Glutamatergic neuron (in vitro differentiated cells): Measurements from ENCODE around the gene OR2Z1. TPM values are rescaled to one million over a fixed set of nuclear protein-coding genes. Genes with fewer than 3 reads are reported as not detected.
"Not testable (repeated sequence)": the region's sequence is repeated elsewhere in the genome, so short reads cannot be mapped to it uniquely, and the experiment has no call there.

Experiments
- DNase-seq: peaks from one replicate; pipeline ENCODE4 v3.0.0; 2022
- H3K27ac Mint-ChIP-seq: one replicate; pipeline ENCODE4 v1.8.0; 2020; ENCODE audit warnings: mild to moderate bottlenecking, mixed read lengths, inconsistent platforms; ENCODE audit not compliant: unreplicated experiment
- H3K27me3 Mint-ChIP-seq: one replicate; pipeline ENCODE4 v1.8.0; 2020; ENCODE audit warnings: mild to moderate bottlenecking, moderate library complexity, mixed read lengths, inconsistent platforms; ENCODE audit not compliant: unreplicated experiment
- H3K36me3 Mint-ChIP-seq: one replicate; pipeline ENCODE4 v1.8.0; 2020; ENCODE audit warnings: mild to moderate bottlenecking, mixed read lengths, inconsistent platforms; ENCODE audit not compliant: unreplicated experiment
- H3K4me1 Mint-ChIP-seq: one replicate; pipeline ENCODE4 v1.8.0; 2020; ENCODE audit warnings: mild to moderate bottlenecking, low read depth, mixed read lengths, inconsistent platforms; ENCODE audit not compliant: unreplicated experiment
- H3K4me3 Mint-ChIP-seq: one replicate; pipeline ENCODE4 v1.8.0; 2020; ENCODE audit warnings: mild to moderate bottlenecking, mixed read lengths, inconsistent platforms; ENCODE audit not compliant: unreplicated experiment
- H3K9me3 Mint-ChIP-seq: one replicate; pipeline ENCODE4 v1.8.0; 2020; ENCODE audit warnings: mild to moderate bottlenecking, moderate library complexity, mixed read lengths, inconsistent platforms; ENCODE audit not compliant: unreplicated experiment
- total RNA-seq: library from RNA; stranded (reverse); fragmentation: NEBNext Ultra II Directional; extraction: Animal tissue kit (Norgen Biotek cat#: 25700); gene quantifications from one replicate; pipeline ENCODE4 v1.2.1, GENCODE V29; 2021; ENCODE audit not compliant: unreplicated experiment
- TF ChIP-seq, protein P1 (sequence below): fragments of 200-600 bp; sonication (generic); IDR thresholded peaks from one replicate; pipeline ENCODE4 v1.5.0; 2021; ENCODE audit not compliant: partially characterized antibody, unreplicated experiment

OR2Z1 gene
- total RNA-seq, 1 donor from 2014 or later: not detected

GRCh38 chr19:8699908-8700307 lies 21.5 kb upstream of the OR2Z1 start:
- TF ChIP-seq, protein P1, sequence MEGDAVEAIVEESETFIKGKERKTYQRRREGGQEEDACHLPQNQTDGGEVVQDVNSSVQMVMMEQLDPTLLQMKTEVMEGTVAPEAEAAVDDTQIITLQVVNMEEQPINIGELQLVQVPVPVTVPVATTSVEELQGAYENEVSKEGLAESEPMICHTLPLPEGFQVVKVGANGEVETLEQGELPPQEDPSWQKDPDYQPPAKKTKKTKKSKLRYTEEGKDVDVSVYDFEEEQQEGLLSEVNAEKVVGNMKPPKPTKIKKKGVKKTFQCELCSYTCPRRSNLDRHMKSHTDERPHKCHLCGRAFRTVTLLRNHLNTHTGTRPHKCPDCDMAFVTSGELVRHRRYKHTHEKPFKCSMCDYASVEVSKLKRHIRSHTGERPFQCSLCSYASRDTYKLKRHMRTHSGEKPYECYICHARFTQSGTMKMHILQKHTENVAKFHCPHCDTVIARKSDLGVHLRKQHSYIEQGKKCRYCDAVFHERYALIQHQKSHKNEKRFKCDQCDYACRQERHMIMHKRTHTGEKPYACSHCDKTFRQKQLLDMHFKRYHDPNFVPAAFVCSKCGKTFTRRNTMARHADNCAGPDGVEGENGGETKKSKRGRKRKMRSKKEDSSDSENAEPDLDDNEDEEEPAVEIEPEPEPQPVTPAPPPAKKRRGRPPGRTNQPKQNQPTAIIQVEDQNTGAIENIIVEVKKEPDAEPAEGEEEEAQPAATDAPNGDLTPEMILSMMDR: no peak
- Mint-ChIP-seq H3K4me1 (no peaks in the 10 kb centered on the region), H3K4me3 (no peak overlapping the region), H3K27ac (no peak overlapping the region), H3K9me3 (peaks cover 2% of the 10 kb centered on the region), H3K36me3 (no peaks in the 10 kb centered on the region), H3K27me3 (peaks cover 4% of the 10 kb centered on the region)
- no peak for DNase-seq

- Mint-ChIP-seq H3K4me3 (no peak overlapping the region), H3K9me3 (peaks cover 2% of the 10 kb centered on the region), H3K4me1 (no peaks in the 10 kb centered on the region), H3K36me3 (no peaks in the 10 kb centered on the region), H3K27ac (no peak overlapping the region), H3K27me3 (peaks cover 4% of the 10 kb centered on the region)
- no peak for DNase-seq
- TF ChIP-seq, protein P1: no peak
Observed at GRCh38 chr19:8700956-8701355, 20.5 kb upstream of the OR2Z1 start.

- TF ChIP-seq, protein P1: no peak
- Mint-ChIP-seq H3K27ac (no peak overlapping the region), H3K4me1 (no peaks in the 10 kb centered on the region), H3K36me3 (no peaks in the 10 kb centered on the region), H3K9me3 (peaks cover 2% of the 10 kb centered on the region), H3K4me3 (no peak overlapping the region), H3K27me3 (peaks cover 4% of the 10 kb centered on the region)
- no peak for DNase-seq
Observed at GRCh38 chr19:8702350-8702749, 19.1 kb upstream of the OR2Z1 start.

DNA sequence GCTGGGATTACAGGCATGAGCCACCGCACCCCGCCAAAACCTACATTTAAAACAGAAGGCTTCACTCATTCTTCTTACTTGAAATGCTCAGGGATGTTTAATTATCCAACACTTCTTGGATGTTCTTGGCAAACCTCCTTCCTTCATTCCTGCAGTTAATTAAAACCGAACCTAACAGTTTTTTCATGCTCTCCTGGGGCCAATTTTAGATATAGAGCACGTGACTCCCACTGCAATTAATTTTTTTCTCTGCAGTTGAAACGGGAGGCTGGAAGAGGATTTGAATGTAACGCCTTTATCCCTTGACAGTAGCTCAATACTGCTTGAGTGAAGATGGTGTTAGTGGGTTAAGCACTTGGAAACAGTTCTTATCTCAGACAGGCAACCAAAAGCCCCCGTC lies 18.2 kb upstream of the OR2Z1 start:
- TF ChIP-seq, protein P1: no peak
- Mint-ChIP-seq H3K27ac (no peak overlapping the region), H3K4me1 (no peaks in the 10 kb centered on the region), H3K36me3 (no peaks in the 10 kb centered on the region), H3K27me3 (peaks cover 4% of the 10 kb centered on the region), H3K4me3 (no peak overlapping the region), H3K9me3 (peaks cover 2% of the 10 kb centered on the region)
- DNase-seq: no peak

DNA sequence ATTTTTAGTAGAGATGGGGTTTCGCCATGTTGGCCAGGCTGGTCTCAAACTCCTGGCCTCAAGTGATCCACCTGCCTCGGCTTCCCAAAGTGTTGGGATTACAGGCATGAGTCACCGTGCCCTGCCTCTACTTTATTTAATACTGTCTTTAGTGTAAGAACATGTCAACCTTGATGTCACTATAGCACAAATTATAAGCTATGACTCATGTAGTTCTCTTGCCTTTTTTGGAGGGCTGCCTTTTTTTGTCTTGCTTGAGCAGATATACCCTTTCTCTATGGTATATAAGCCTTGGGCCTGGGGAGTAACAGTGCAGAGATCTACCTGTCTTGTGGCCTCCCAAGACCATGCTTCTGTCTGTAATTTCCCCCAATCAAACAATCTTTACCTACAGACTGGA lies 16.1 kb upstream of the OR2Z1 start:
- H3K4me1 Mint-ChIP-seq, H3K4me3 Mint-ChIP-seq, H3K27me3 Mint-ChIP-seq, DNase-seq, H3K27ac Mint-ChIP-seq, H3K9me3 Mint-ChIP-seq, H3K36me3 Mint-ChIP-seq: not testable (repeated sequence)

DNA sequence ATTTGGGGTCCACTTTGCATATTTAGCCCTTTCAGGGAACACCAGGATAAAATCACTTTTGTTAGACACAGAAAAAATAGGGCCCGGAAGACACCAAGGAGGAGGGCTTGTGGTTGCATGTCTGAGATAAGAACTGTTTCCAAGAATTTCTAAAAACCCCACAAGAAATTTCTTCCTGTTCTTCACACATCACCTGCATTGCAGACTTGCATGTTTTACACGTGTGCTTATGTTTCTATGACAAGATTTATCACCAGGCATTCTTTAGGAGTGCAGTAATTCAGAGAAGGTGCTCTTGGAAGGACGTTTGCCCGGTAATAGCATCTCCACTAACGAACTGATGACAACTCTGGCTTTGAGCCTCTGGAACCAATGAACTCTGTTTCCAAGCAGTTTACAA lies 15.7 kb upstream of the OR2Z1 start:
- Mint-ChIP-seq H3K27me3 (no peaks in the 10 kb centered on the region), H3K4me3 (no peak overlapping the region), H3K27ac (no peak overlapping the region), H3K4me1 (no peaks in the 10 kb centered on the region), H3K9me3 (no peaks in the 10 kb centered on the region), H3K36me3 (no peaks in the 10 kb centered on the region)
- no peak for DNase-seq
- TF ChIP-seq, protein P1: no peak

DNA sequence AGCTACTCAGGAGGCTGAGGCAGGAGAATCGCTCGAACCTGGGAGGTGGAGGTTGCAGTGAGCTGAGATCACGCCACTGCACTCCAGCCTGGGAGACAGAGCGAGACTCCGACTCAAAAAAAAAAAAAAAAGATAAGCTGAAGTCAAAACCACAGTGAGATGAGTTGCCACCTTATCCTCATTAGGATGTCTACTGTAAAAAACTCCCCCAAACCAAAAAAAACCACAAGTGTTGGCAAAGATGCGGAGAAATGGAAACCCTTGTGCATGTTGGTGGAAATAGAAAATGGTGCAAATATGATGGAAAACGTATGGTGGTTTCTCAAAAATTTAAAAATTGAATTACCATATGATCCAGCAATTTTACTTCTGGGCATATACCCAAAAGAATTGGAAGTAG lies 11.1 kb upstream of the OR2Z1 start:
- H3K27me3 Mint-ChIP-seq, H3K27ac Mint-ChIP-seq, H3K4me3 Mint-ChIP-seq, H3K36me3 Mint-ChIP-seq, H3K4me1 Mint-ChIP-seq, H3K9me3 Mint-ChIP-seq, DNase-seq: not testable (repeated sequence)
